K562 (cell line): ENCODE measurements around the gene CEP44. TPM values are rescaled to one million over a fixed set of nuclear protein-coding genes. Genes with fewer than 3 reads are reported as not detected.

ENCODE experiments used
- ATAC-seq: fragments of 200-7000 bp; cut with Tn5 transposase; 3 replicates; pipeline ENCODE4 v1.9.1; 2020; ENCODE audit warnings: moderate library complexity
- BruUV-seq: library from RNA; stranded (reverse); fragments of 400-500 nt; replicated peaks from 2 replicates; lab custom pipeline; 2021; lab: Mats Ljungman, UMichigan
- CTCF ChIA-PET: fragments of 300-600 bp; formaldehyde crosslinking; extraction: SDS; loops from one replicate; lab custom pipeline; 2021; ENCODE audit warnings: low intra/inter-chr PET ratio; lab: Yijun Ruan, JAX
- POLR2A ChIA-PET: fragments of 300-600, 350-650 bp; sonication (Branson Sonifier 250); formaldehyde crosslinking; extraction: SDS; loops from one replicate; lab custom pipeline; 2021; ENCODE audit warnings: antibody characterized with exemption, inconsistent platforms; lab: Yijun Ruan, JAX
- DNase-seq, 4 experiments: peaks; one replicate each; pipeline versions ENCODE4 v3.0.0 to v3.0.0-alpha.2; 2011 to 2018; ENCODE audit warnings: low spot score in 3 of 4, mixed read lengths in 3 of 4; ENCODE audit errors: extremely low read depth in 1 of 4
- FAIRE-seq: peaks from 2 replicates; lab custom pipeline; 2011; peaks lifted over from hg19 to GRCh38; lab: Jason Lieb, UNC
- H2AFZ ChIP-seq: 2 replicates; pipeline ENCODE4 v1.6.0; 2011; ENCODE audit warnings: low read depth, low read length, control low read depth, inconsistent platforms
- H3K27ac ChIP-seq: fragments of 200-600 bp; 3 replicates; pipeline ENCODE4 v1.8.0; 2011; ENCODE audit warnings: low read depth, mild to moderate bottlenecking, control low read depth, inconsistent platforms, low read length, moderate library complexity, mixed read lengths; ENCODE audit errors: extremely low read depth
- H3K27me3 ChIP-seq, 2 experiments: fragments of 300-600 bp in 1 of 2; 2 replicates in 1 of 2; 3 replicates in 1 of 2; pipeline versions ENCODE4 v1.6.0 to v1.8.0; 2011; ENCODE audit warnings: inconsistent platforms in 2 of 2, low read length in 2 of 2, mild to moderate bottlenecking in 1 of 2, mixed read lengths in 1 of 2, moderate library complexity in 1 of 2; ENCODE audit not compliant: control insufficient read depth in 2 of 2, insufficient read depth in 2 of 2
- H3K36me3 ChIP-seq: fragments of 300-600 bp; 3 replicates; pipeline ENCODE4 v1.8.0; 2011; ENCODE audit warnings: mild to moderate bottlenecking, low read length, inconsistent platforms; ENCODE audit not compliant: control insufficient read depth, insufficient read depth
- H3K4me1 ChIP-seq, 2 experiments: fragments of 200-600 bp in 1 of 2; replicated peaks in 1 of 2; 2 replicates in 1 of 2; 3 replicates in 1 of 2; pipeline versions ENCODE4 v1.5.1 to v1.8.0; 2011; ENCODE audit warnings: inconsistent platforms in 2 of 2, low read length in 2 of 2, mild to moderate bottlenecking in 1 of 2, mixed read lengths in 1 of 2, moderate library complexity in 1 of 2; ENCODE audit not compliant: control insufficient read depth in 2 of 2, insufficient read depth in 2 of 2
- H3K4me2 ChIP-seq: 2 replicates; pipeline ENCODE4 v1.6.1; 2011; ENCODE audit warnings: low read length, control low read depth, inconsistent platforms, mixed read lengths; ENCODE audit not compliant: insufficient read depth
- H3K4me3 ChIP-seq: fragments of 200-600 bp; sonication (generic), shearing (Covaris generic); 2 replicates; pipeline ENCODE4 v1.5.1; 2016; ENCODE audit warnings: control low read depth, inconsistent platforms
- H3K79me2 ChIP-seq: fragments of 200-600 bp; 3 replicates; pipeline ENCODE4 v1.8.0; 2011; ENCODE audit warnings: low read length, inconsistent platforms; ENCODE audit not compliant: control insufficient read depth, insufficient read depth
- H3K9ac ChIP-seq, 2 experiments: 2 replicates each; pipeline versions ENCODE4 v1.6.0 to v1.6.1; 2011; ENCODE audit warnings: low read depth in 2 of 2, low read length in 2 of 2, control low read depth in 1 of 2, inconsistent platforms in 1 of 2, mild to moderate bottlenecking in 1 of 2, mixed read lengths in 1 of 2; ENCODE audit not compliant: insufficient read depth in 1 of 2
- H3K9me1 ChIP-seq: one replicate; pipeline ENCODE4 v1.6.0; 2011; ENCODE audit warnings: inconsistent platforms, mild to moderate bottlenecking, low read length, moderate library complexity; ENCODE audit not compliant: control insufficient read depth, insufficient read depth
- H3K9me3 ChIP-seq: replicated peaks from 2 replicates; pipeline ENCODE4 v1.5.1; 2011; ENCODE audit warnings: low read depth, low read length, inconsistent platforms; ENCODE audit not compliant: control insufficient read depth, insufficient read depth
- H4K20me1 ChIP-seq: replicated peaks from 2 replicates; pipeline ENCODE4 v1.6.1; 2011; ENCODE audit warnings: low read length, inconsistent platforms, mixed read lengths; ENCODE audit not compliant: control insufficient read depth, insufficient read depth
- ARID3B ChIP-seq: fragments of 250-450 bp; sonication (Bioruptor Pico); IDR thresholded peaks from 2 replicates; pipeline ENCODE4 v1.4.0; 2020; ENCODE audit warnings: borderline replicate concordance
- BCL6 ChIP-seq: fragments of 250-450 bp; sonication (Bioruptor Pico); IDR thresholded peaks from 2 replicates; pipeline ENCODE4 v1.4.0; 2020
- BRCA1 ChIP-seq, 2 experiments: fragments of 450-650 bp in 1 of 2; sonication (generic) in 1 of 2; formaldehyde crosslinking in 1 of 2; IDR thresholded peaks; 2 replicates each; pipeline versions ENCODE4 v1.5.0 to v1.6.1; 2017 to 2020; ENCODE audit warnings: mild to moderate bottlenecking in 1 of 2, missing genetic modification reagents in 1 of 2
- BRD9 ChIP-seq: fragments of 450-650 bp; IDR thresholded peaks from 2 replicates; pipeline ENCODE4 v1.6.1; 2018; ENCODE audit warnings: low read depth; ENCODE audit not compliant: partially characterized antibody
- C11orf30 ChIP-seq: fragments of 450-650 bp; IDR thresholded peaks from 2 replicates; pipeline ENCODE4 v1.6.1; 2016; ENCODE audit warnings: low read depth, mild to moderate bottlenecking
- CUX1 ChIP-seq: fragments of 200-800 bp; sonication (Bioruptor generic); IDR thresholded peaks from 2 replicates; pipeline ENCODE4 v1.6.1; 2016; ENCODE audit warnings: missing genetic modification characterization, missing compliant biosample characterization
- PRDM10 ChIP-seq: fragments of 450-650 bp; IDR thresholded peaks from 2 replicates; pipeline ENCODE4 v1.6.1; 2018; ENCODE audit not compliant: partially characterized antibody
- PTTG1 ChIP-seq: fragments of 450-650 bp; IDR thresholded peaks from 2 replicates; pipeline ENCODE4 v1.6.1; 2016; ENCODE audit warnings: low read depth, mild to moderate bottlenecking, missing genetic modification characterization, missing compliant biosample characterization
- SMARCB1 ChIP-seq: IDR thresholded peaks from 2 replicates; pipeline ENCODE4 v1.6.1; 2011; ENCODE audit warnings: improper control_type of control experiment, low read depth; ENCODE audit not compliant: insufficient read length
- TRIM28 ChIP-seq: fragments of 450-650 bp; IDR thresholded peaks from 2 replicates; pipeline ENCODE4 v1.6.1; 2017
- ZNF133 ChIP-seq: fragments of 250-450 bp; sonication (Bioruptor Pico); IDR thresholded peaks from 2 replicates; pipeline ENCODE4 v1.4.0; 2020; ENCODE audit warnings: mild to moderate bottlenecking
- ZNF212 ChIP-seq: fragments of 450-650 bp; formaldehyde crosslinking; IDR thresholded peaks from 2 replicates; pipeline ENCODE4 v1.4.0; 2020; ENCODE audit warnings: mild to moderate bottlenecking
- WGBS: fragments of 100-300 bp; shearing (Covaris generic); methylation state at CpG from one replicate; pipeline ENCODE4 v1.1.6; 2016; ENCODE audit warnings: low coverage, mixed read lengths; ENCODE audit not compliant: insufficient coverage; ENCODE audit errors: missing lambda C conversion rate; 5-methylcytosine and 5-hydroxymethylcytosine counted together
- in situ Hi-C: fragments of 300-500 bp; cut with MboI; formaldehyde crosslinking; loops from 4 replicates; pipeline ENCODE4 v1.15.0; 2018; ENCODE audit warnings: inconsistent platforms, mixed read lengths
- intact Hi-C: fragments of 100-400 bp; cut with micrococcal nuclease; formaldehyde crosslinking; loops from 2 replicates; pipeline ENCODE4 v1.14.2; 2022
- polyA plus RNA-seq, 8 experiments: library from polyadenylated mRNA; depleted of rRNA in 4 of 8; stranded (reverse) in 5 of 8; unstranded in 3 of 8; fragments of >200 nt; fragmentation: Nextera tagmentation in 2 of 8; fragmentation: Illumina TruSeq in 1 of 8; extraction: Ambion mirVana in 2 of 8; extraction: Trizol in 1 of 8; gene quantifications; 2 replicates each; pipeline versions ENCODE4 v1.2.1 to v1.2.3, GENCODE V29; 2011 to 2014; ENCODE audit warnings: inconsistent platforms in 1 of 8, missing spikeins in 1 of 8
- total RNA-seq, 7 experiments: library from RNA; depleted of rRNA in 6 of 7; stranded (reverse); fragments of >200 nt in 6 of 7; fragmentation: Illumina TruSeq in 2 of 7; extraction: Trizol in 2 of 7; gene quantifications; 2 replicates each; pipeline versions ENCODE4 v1.2.1 to v1.2.3, GENCODE V29; 2011 to 2021; ENCODE audit warnings: low replicate concordance in 1 of 7

The CEP44 gene
- total and polyA plus RNA-seq, 9 of the 15 experiments (the other 6 are each of a cell fraction or from before 2014, with no cell fraction given), result 19.6 to 45.0 (median 24.4) TPM

DNA sequence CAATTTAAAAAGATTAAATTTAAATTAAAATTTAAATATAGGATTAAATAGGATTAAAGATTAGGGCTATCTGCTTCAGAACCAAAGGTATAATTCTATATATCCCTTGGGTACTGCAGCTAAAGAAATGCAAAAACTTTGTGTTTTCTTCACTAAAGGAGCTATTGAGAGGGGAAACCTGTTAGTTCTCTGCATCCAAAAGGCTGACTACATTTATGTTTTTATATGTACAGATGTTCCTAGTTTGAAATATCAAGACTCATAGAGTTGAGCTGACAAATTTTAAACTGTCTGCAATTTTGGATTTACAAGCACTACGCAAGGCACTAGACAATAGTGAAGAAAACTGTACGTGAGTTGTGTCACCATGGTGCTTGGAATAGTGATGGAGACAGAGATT lies 95.2 kb downstream of the CEP44 start:
- in situ Hi-C loops (no loop called here), intact Hi-C loops (no loop called here)
- ATAC-seq (no peak), FAIRE-seq (no peak), DNase-seq (no peak)
- no peaks in the 10 kb centered on the region for H3K9me1 ChIP-seq
- no peaks in the 10 kb centered on the region for H4K20me1 ChIP-seq
- H3K4me2 ChIP-seq, result no peak overlapping the region
- ChIA-PET POLR2A (no interaction called here), CTCF (no interaction called here)
- no peaks in the 10 kb centered on the region for H3K27me3 ChIP-seq
- H3K4me1 ChIP-seq, result peaks cover 6 to 10% of the 10 kb centered on the region in 2 experiments; a peak in 3 of 5 replicates
- H3K9ac ChIP-seq, result no peak overlapping the region
- no peaks in the 10 kb centered on the region for H3K9me3 ChIP-seq
- no peaks in the 10 kb centered on the region for H3K36me3 ChIP-seq
- no peaks in the 10 kb centered on the region for H3K79me2 ChIP-seq
- no TSS peak for BruUV-seq
- no peak overlapping the region for H3K4me3 ChIP-seq
- no peak overlapping the region for H2AFZ ChIP-seq
- WGBS, result 92% methylated on average over 2 of the region's 2 CpGs
- H3K27ac ChIP-seq, result no peak overlapping the region
- TF ChIP-seq PRDM10 (no peak), TRIM28 (no peak), PTTG1 (no peak), BCL6 (CRISPR knock-in tag) (no peak), ZNF133 (CRISPR knock-in tag) (no peak), C11orf30 (no peak), CUX1 (CRISPR knock-in tag) (no peak), BRCA1 (IDR thresholded peaks at IDR 0.05) (no peak), BRCA1 (CRISPR knock-in tag; IDR thresholded peaks at IDR 0.05) (no peak), SMARCB1 (no peak), BRD9 (no peak), ZNF212 (CRISPR knock-in tag) (no peak), ARID3B (CRISPR knock-in tag) (no peak)
